ENCODE measurements around the gene ROBO4.

GRCh38 chr11:124892750-124893454 is 4.8 kb downstream of the ROBO4 start:
- no peak for TF ChIP-seq POLR2A (IDR thresholded peaks at IDR 0.05)
- TF ChIP-seq, protein P1, sequence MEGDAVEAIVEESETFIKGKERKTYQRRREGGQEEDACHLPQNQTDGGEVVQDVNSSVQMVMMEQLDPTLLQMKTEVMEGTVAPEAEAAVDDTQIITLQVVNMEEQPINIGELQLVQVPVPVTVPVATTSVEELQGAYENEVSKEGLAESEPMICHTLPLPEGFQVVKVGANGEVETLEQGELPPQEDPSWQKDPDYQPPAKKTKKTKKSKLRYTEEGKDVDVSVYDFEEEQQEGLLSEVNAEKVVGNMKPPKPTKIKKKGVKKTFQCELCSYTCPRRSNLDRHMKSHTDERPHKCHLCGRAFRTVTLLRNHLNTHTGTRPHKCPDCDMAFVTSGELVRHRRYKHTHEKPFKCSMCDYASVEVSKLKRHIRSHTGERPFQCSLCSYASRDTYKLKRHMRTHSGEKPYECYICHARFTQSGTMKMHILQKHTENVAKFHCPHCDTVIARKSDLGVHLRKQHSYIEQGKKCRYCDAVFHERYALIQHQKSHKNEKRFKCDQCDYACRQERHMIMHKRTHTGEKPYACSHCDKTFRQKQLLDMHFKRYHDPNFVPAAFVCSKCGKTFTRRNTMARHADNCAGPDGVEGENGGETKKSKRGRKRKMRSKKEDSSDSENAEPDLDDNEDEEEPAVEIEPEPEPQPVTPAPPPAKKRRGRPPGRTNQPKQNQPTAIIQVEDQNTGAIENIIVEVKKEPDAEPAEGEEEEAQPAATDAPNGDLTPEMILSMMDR (IDR thresholded peaks at IDR 0.05): no peak
